ENCODE measurements around the gene HNRNPD. TPM values are rescaled to one million over a fixed set of nuclear protein-coding genes. Genes with fewer than 3 reads are reported as not detected.

Gene HNRNPD
- total and polyA plus RNA-seq, 2 of the 13 experiments (the other 11 are each of a cell fraction or from before 2014, with no cell fraction given), result 64.0 to 69.7 TPM

DNA sequence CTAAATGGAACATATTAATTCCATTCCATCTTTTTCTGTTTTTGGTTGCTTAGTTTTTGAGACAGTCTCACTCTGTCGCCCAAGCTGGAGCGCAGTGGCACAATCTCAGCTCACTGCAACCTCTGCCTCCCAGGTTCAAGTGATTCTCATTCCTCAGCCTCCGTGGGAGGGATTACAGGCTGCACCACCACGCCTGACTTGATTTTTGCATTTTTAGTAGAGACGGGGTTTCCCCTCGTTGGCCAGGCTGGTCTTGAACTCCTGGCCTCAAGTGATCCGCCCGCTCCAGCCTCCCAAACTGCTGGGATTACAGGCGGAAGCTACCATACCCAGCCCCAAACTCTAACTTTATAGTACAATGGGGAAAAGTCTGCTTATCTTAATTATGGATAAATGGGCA is 11.2 kb downstream of the HNRNPD start (continued):
- TF ChIP-seq ZNF552 (CRISPR knock-in tag; IDR thresholded peaks at IDR 0.05; ENCODE audit: borderline replicate concordance) (no peak), ZNF839 (CRISPR knock-in tag; IDR thresholded peaks at IDR 0.05; ENCODE audit: borderline replicate concordance) (no peak)
- TF ChIP-seq, protein P1, sequence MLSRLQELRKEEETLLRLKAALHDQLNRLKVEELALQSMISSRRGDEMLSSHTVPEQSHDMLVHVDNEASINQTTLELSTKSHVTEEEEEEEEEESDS (CRISPR knock-in tag; IDR thresholded peaks at IDR 0.05; ENCODE audit: borderline replicate concordance), result no peak

DNA sequence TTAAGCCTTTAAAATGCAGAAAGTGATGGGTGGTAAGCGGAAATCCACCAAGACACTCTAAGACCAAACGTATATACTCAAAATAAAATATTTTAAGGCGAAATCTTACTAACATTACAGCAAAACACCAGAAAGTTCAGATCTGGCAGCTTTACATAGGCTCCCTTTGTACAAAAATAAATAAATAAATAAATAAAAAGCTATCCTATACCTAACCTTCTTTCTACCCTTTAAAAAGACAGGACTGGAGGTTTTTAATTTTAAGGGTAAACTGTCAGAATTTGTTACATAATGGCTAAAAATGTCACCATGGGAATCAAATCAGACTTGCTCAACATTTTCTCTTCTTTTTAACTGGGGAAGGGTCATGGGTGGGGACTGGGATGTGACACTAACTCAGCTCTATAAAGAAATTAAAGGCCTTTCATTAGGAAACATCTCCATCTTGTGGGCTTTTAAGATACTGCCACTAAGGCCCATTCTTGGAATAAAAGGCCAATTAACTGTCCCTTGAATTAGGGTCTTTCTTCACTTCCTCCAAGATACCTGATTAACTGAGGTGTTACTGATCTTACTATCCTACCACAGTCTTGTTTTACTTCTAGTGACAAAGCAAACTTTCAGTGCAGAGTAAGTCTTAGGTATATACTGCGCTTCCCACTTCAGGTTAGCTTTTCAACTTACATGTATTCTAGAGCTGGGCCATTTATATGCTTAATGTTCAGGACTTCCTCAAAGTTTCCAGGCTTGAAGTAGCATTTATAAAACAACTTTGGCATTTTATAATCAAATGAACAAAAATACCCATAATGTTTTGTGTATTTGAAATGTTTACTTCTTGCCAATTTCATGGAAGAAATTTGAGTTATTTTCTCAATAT is 13.3 kb downstream of the HNRNPD start:
- Histone ChIP-seq H3K4me2 (ENCODE audit: low read depth, low read length) (no peak overlapping the region), H3K36me3 (replicated peaks in 1 of 2; ENCODE audit: control insufficient read depth in 1 of 2, insufficient read depth in 2 of 2, low read length in 2 of 2) (peaks cover 14 to 47% of the 10 kb centered on the region in 2 experiments), H3K79me2 (ENCODE audit: insufficient read depth, low read length) (peaks cover 94% of the 10 kb centered on the region), H3K4me1 (ENCODE audit: insufficient read depth, low read length) (peaks cover 44% of the 10 kb centered on the region), H3K4me3 (replicated peaks in 1 of 3; ENCODE audit: insufficient read depth in 1 of 3, low read depth in 2 of 3, low read length in 3 of 3) (no peak overlapping the region), H3K27me3 (ENCODE audit: control insufficient read depth in 1 of 2, insufficient read depth in 2 of 2, low read length in 2 of 2) (no peaks in the 10 kb centered on the region), H3K9me3 (ENCODE audit: low read length) (no peaks in the 10 kb centered on the region), H4K20me1 (ENCODE audit: insufficient read depth, low read length) (peaks cover 82% of the 10 kb centered on the region), H3K27ac (ENCODE audit: extremely low read length, insufficient read depth, low read length) (no peak overlapping the region), H3K9ac (ENCODE audit: insufficient read depth, low read depth, low read length) (no peak overlapping the region), H2AFZ (ENCODE audit: low read length) (no peak overlapping the region)
- WGBS (ENCODE audit: low lambda C conversion rate), result 97% methylated on average over 4 of the region's 4 CpGs
- ATAC-seq (peak; percentile 60), DNase-seq (ENCODE audit: low spot score) (no peak), FAIRE-seq (no peak)
- no TSS peak for BruUV-seq (replicated peaks)
- in situ Hi-C loops (cut with HindIII; ENCODE audit: extremely low pct_ligation_motif_present, low pct_unique_long_range_greater_than_20kb) (no loop called here), intact Hi-C loops (cut with micrococcal nuclease; ENCODE audit: unreplicated experiment) (loop anchor here (2.0 to 5.0 kb wide), 2 partner anchors 53 to 88 kb away; no protein-coding TSS in a partner anchor)
- POLR2A ChIA-PET, result interaction anchor here (1.0 to 3.0 kb wide), 2 partner anchors 11 to 84 kb away, joined by 3 to 9 read pairs; no protein-coding TSS in a partner anchor
- TF ChIP-seq RBM22 (optimal IDR thresholded peaks at IDR 0.05; ENCODE audit: low read length) (peak; percentile 64), STAG1 (CRISPR knock-in tag; IDR thresholded peaks at IDR 0.05) (peak; percentile 30; the same call in 1 of the 2 replicates), STAT5B (CRISPR knock-in tag; IDR thresholded peaks at IDR 0.05) (no peak), ZNF780A (CRISPR knock-in tag; IDR thresholded peaks at IDR 0.05) (no peak)
- TF ChIP-seq, protein P2, sequence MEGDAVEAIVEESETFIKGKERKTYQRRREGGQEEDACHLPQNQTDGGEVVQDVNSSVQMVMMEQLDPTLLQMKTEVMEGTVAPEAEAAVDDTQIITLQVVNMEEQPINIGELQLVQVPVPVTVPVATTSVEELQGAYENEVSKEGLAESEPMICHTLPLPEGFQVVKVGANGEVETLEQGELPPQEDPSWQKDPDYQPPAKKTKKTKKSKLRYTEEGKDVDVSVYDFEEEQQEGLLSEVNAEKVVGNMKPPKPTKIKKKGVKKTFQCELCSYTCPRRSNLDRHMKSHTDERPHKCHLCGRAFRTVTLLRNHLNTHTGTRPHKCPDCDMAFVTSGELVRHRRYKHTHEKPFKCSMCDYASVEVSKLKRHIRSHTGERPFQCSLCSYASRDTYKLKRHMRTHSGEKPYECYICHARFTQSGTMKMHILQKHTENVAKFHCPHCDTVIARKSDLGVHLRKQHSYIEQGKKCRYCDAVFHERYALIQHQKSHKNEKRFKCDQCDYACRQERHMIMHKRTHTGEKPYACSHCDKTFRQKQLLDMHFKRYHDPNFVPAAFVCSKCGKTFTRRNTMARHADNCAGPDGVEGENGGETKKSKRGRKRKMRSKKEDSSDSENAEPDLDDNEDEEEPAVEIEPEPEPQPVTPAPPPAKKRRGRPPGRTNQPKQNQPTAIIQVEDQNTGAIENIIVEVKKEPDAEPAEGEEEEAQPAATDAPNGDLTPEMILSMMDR (CRISPR knock-in tag; IDR thresholded peaks at IDR 0.05), result peak; percentile 54
- CTCF ChIA-PET (ENCODE audit: low intra/inter-chr PET ratio, low total read pairs), result interaction anchor here (1.6 kb wide), 1 partner anchor 85 kb away, joined by 5 read pairs; no protein-coding TSS in a partner anchor

All from HepG2 (cell line).